ENCODE results near the gene TTC7B. TPM values are rescaled to one million over a fixed set of nuclear protein-coding genes. Genes with fewer than 3 reads are reported as not detected.

TTC7B gene
- total and polyA plus RNA-seq, 2 of the 13 experiments (the other 11 are each of a cell fraction or from before 2014, with no cell fraction given) = 1.3 to 3.2 TPM

DNA sequence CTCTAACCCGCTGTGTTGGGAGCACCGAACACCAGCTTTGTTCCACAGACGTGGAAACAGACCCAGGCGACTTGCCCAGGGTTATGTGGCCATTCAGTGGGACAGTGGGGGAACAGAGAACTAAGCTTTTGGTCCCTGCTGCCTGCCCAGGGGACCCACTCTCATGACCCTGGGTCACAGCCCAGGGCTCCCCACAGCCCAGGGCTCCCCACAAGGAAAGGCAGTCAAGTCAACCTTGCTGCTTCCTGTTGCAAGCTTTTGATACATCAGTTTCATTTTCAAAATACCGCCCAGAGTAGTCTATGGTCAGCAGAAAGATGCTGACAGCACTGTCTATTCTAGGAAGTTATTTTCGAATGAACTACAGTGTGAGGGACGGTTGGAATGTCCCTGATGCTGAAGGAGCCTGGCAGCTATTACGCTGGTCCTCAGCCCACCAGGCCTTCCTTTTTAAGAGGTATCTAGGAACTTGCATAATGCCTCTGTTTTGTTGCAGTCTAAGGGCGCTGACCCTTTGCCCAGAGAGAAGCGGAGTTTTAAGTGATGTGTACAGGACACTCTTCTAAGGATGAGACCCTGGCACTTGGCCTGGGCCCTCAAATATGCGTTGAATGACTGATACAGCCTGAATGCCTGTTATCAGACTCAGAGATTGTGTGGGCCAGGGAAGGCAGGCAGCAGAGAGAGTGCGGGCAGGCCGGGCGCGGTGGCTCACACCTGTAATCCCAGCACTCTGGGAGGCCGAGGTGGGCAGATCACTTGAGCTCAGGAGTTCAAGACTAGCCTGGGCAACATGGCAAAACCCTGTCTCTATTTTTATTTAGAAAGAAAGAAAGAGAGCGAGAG is 12.6 kb upstream of the TTC7B start (continued):
- TF ChIP-seq, protein P1, sequence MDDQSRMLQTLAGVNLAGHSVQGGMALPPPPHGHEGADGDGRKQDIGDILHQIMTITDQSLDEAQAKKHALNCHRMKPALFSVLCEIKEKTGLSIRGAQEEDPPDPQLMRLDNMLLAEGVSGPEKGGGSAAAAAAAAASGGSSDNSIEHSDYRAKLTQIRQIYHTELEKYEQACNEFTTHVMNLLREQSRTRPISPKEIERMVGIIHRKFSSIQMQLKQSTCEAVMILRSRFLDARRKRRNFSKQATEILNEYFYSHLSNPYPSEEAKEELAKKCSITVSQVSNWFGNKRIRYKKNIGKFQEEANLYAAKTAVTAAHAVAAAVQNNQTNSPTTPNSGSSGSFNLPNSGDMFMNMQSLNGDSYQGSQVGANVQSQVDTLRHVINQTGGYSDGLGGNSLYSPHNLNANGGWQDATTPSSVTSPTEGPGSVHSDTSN (CRISPR knock-in tag; IDR thresholded peaks at IDR 0.05; ENCODE audit: borderline replicate concordance) = no peak
- no peak for TF ChIP-seq ZNF256 (CRISPR knock-in tag; conservative IDR thresholded peaks at IDR 0.05)
- peak; percentile 2; the same call in 1 of the 2 replicates for TF ChIP-seq ARNTL (CRISPR knock-in tag; IDR thresholded peaks at IDR 0.05)
- no peak for TF ChIP-seq MAFK (conservative IDR thresholded peaks at IDR 0.05 in 1 of 2, IDR thresholded peaks at IDR 0.05 in 1 of 2; ENCODE audit: low read length in 2 of 2)
- no peak for TF ChIP-seq ZFP36L2 (CRISPR knock-in tag; IDR thresholded peaks at IDR 0.05)
- TF ChIP-seq ELF1 (CRISPR knock-in tag; IDR thresholded peaks at IDR 0.05) = no peak
- no peak for TF ChIP-seq KLF6 (CRISPR knock-in tag; IDR thresholded peaks at IDR 0.05)
- TF ChIP-seq, protein P2, sequence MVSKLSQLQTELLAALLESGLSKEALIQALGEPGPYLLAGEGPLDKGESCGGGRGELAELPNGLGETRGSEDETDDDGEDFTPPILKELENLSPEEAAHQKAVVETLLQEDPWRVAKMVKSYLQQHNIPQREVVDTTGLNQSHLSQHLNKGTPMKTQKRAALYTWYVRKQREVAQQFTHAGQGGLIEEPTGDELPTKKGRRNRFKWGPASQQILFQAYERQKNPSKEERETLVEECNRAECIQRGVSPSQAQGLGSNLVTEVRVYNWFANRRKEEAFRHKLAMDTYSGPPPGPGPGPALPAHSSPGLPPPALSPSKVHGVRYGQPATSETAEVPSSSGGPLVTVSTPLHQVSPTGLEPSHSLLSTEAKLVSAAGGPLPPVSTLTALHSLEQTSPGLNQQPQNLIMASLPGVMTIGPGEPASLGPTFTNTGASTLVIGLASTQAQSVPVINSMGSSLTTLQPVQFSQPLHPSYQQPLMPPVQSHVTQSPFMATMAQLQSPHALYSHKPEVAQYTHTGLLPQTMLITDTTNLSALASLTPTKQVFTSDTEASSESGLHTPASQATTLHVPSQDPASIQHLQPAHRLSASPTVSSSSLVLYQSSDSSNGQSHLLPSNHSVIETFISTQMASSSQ (IDR thresholded peaks at IDR 0.05; ENCODE audit: low read depth) = no peak
- TF ChIP-seq, protein P2 (CRISPR knock-in tag; IDR thresholded peaks at IDR 0.05; ENCODE audit: borderline replicate concordance) = 0 out of 2 replicates have a peak, but pooled peaks have one; percentile 4
- no peak for TF ChIP-seq ZMYM3 (CRISPR knock-in tag; IDR thresholded peaks at IDR 0.05)
- TF ChIP-seq MAFF (IDR thresholded peaks at IDR 0.05; ENCODE audit: low read depth, low read length) = 0 out of 2 replicates have a peak, but pooled peaks have one; percentile 5
- TF ChIP-seq, protein P3, sequence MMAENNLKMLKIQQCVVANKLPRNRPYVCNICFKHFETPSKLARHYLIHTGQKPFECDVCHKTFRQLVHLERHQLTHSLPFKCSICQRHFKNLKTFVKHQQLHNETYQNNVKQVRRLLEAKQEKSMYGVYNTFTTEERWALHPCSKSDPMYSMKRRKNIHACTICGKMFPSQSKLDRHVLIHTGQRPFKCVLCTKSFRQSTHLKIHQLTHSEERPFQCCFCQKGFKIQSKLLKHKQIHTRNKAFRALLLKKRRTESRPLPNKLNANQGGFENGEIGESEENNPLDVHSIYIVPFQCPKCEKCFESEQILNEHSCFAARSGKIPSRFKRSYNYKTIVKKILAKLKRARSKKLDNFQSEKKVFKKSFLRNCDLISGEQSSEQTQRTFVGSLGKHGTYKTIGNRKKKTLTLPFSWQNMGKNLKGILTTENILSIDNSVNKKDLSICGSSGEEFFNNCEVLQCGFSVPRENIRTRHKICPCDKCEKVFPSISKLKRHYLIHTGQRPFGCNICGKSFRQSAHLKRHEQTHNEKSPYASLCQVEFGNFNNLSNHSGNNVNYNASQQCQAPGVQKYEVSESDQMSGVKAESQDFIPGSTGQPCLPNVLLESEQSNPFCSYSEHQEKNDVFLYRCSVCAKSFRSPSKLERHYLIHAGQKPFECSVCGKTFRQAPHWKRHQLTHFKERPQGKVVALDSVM (CRISPR knock-in tag; IDR thresholded peaks at IDR 0.05) = no peak
